ENCODE data around the gene SPDYA. TPM values are rescaled to one million over a fixed set of nuclear protein-coding genes. Genes with fewer than 3 reads are reported as not detected.

SPDYA gene
- total RNA-seq, 4 donors from 2014 or later = 0.63 to 4.2 (median 1.9) TPM; not detected in 1

GRCh38 chr2:28796620-28797019 lies 14.0 kb upstream of the SPDYA start:
- DNase-seq (ENCODE audit: low spot score) (no peak), ATAC-seq (ENCODE audit: low FRiP score) (no peak)
- TF ChIP-seq CTCF (IDR thresholded peaks at IDR 0.05) = no peak

GRCh38 chr2:28801726-28802125 lies 8.9 kb upstream of the SPDYA start:
- DNase-seq (ENCODE audit: low spot score) (no peak), ATAC-seq (ENCODE audit: low FRiP score) (no peak)
- no peak for TF ChIP-seq CTCF (IDR thresholded peaks at IDR 0.05)

- ATAC-seq (ENCODE audit: low FRiP score) (peak; percentile 71), DNase-seq (ENCODE audit: low spot score) (no peak)
- no peak for TF ChIP-seq CTCF (IDR thresholded peaks at IDR 0.05)
Observed at GRCh38 chr2:28802975-28803429, 7.6 kb upstream of the SPDYA start.

- ATAC-seq (ENCODE audit: low FRiP score) (no peak), DNase-seq (ENCODE audit: low spot score) (no peak)
- no peak for TF ChIP-seq CTCF (IDR thresholded peaks at IDR 0.05)
Observed at GRCh38 chr2:28809927-28810326, 707 bp upstream of the SPDYA start.

- ATAC-seq (ENCODE audit: low FRiP score) (no peak), DNase-seq (ENCODE audit: low spot score) (no peak)
- no peak for TF ChIP-seq CTCF (IDR thresholded peaks at IDR 0.05)
Observed at GRCh38 chr2:28818053-28818452, 7.4 kb downstream of the SPDYA start.

- DNase-seq (ENCODE audit: low spot score) (no peak), ATAC-seq (ENCODE audit: low FRiP score) (peak; percentile 68)
- no peak for TF ChIP-seq CTCF (IDR thresholded peaks at IDR 0.05)
Observed at GRCh38 chr2:28821295-28821958, 10.8 kb downstream of the SPDYA start.

GRCh38 chr2:28822036-28822435 lies 11.4 kb downstream of the SPDYA start:
- no peak for DNase-seq (ENCODE audit: low spot score)
- no peak for ATAC-seq (ENCODE audit: low FRiP score)
- no peak for TF ChIP-seq CTCF (IDR thresholded peaks at IDR 0.05)

All from omental fat pad (tissue), 4 donors.